K562 (cell line): Measurements from ENCODE around the gene ZFP82. TPM values are rescaled to one million over a fixed set of nuclear protein-coding genes. Genes with fewer than 3 reads are reported as not detected.

Experiments used
- ATAC-seq: fragments of 200-7000 bp; cut with Tn5 transposase; 3 replicates; pipeline ENCODE4 v1.9.1; 2020; ENCODE audit warnings: moderate library complexity
- BruUV-seq: library from RNA; stranded (reverse); fragments of 400-500 nt; replicated peaks from 2 replicates; lab custom pipeline; 2021; lab: Mats Ljungman, UMichigan
- CTCF ChIA-PET: fragments of 300-600 bp; formaldehyde crosslinking; extraction: SDS; loops from one replicate; lab custom pipeline; 2021; ENCODE audit warnings: low intra/inter-chr PET ratio; lab: Yijun Ruan, JAX
- POLR2A ChIA-PET: fragments of 300-600, 350-650 bp; sonication (Branson Sonifier 250); formaldehyde crosslinking; extraction: SDS; loops from one replicate; lab custom pipeline; 2021; ENCODE audit warnings: antibody characterized with exemption, inconsistent platforms; lab: Yijun Ruan, JAX
- DNase-seq, 4 experiments: peaks; one replicate each; pipeline versions ENCODE4 v3.0.0 to v3.0.0-alpha.2; 2011 to 2018; ENCODE audit warnings: low spot score in 3 of 4, mixed read lengths in 3 of 4; ENCODE audit errors: extremely low read depth in 1 of 4
- FAIRE-seq: peaks from 2 replicates; lab custom pipeline; 2011; peaks lifted over from hg19 to GRCh38; lab: Jason Lieb, UNC
- H2AFZ ChIP-seq: 2 replicates; pipeline ENCODE4 v1.6.0; 2011; ENCODE audit warnings: low read depth, low read length, control low read depth, inconsistent platforms
- H3K27ac ChIP-seq: fragments of 200-600 bp; 3 replicates; pipeline ENCODE4 v1.8.0; 2011; ENCODE audit warnings: low read depth, mild to moderate bottlenecking, control low read depth, inconsistent platforms, low read length, moderate library complexity, mixed read lengths; ENCODE audit errors: extremely low read depth
- H3K27me3 ChIP-seq, 2 experiments: fragments of 300-600 bp in 1 of 2; 2 replicates in 1 of 2; 3 replicates in 1 of 2; pipeline versions ENCODE4 v1.6.0 to v1.8.0; 2011; ENCODE audit warnings: inconsistent platforms in 2 of 2, low read length in 2 of 2, mild to moderate bottlenecking in 1 of 2, mixed read lengths in 1 of 2, moderate library complexity in 1 of 2; ENCODE audit not compliant: control insufficient read depth in 2 of 2, insufficient read depth in 2 of 2
- H3K36me3 ChIP-seq: fragments of 300-600 bp; 3 replicates; pipeline ENCODE4 v1.8.0; 2011; ENCODE audit warnings: mild to moderate bottlenecking, low read length, inconsistent platforms; ENCODE audit not compliant: control insufficient read depth, insufficient read depth
- H3K4me1 ChIP-seq, 2 experiments: fragments of 200-600 bp in 1 of 2; replicated peaks in 1 of 2; 2 replicates in 1 of 2; 3 replicates in 1 of 2; pipeline versions ENCODE4 v1.5.1 to v1.8.0; 2011; ENCODE audit warnings: inconsistent platforms in 2 of 2, low read length in 2 of 2, mild to moderate bottlenecking in 1 of 2, mixed read lengths in 1 of 2, moderate library complexity in 1 of 2; ENCODE audit not compliant: control insufficient read depth in 2 of 2, insufficient read depth in 2 of 2
- H3K4me2 ChIP-seq: 2 replicates; pipeline ENCODE4 v1.6.1; 2011; ENCODE audit warnings: low read length, control low read depth, inconsistent platforms, mixed read lengths; ENCODE audit not compliant: insufficient read depth
- H3K4me3 ChIP-seq: fragments of 200-600 bp; sonication (generic), shearing (Covaris generic); 2 replicates; pipeline ENCODE4 v1.5.1; 2016; ENCODE audit warnings: control low read depth, inconsistent platforms
- H3K79me2 ChIP-seq: fragments of 200-600 bp; 3 replicates; pipeline ENCODE4 v1.8.0; 2011; ENCODE audit warnings: low read length, inconsistent platforms; ENCODE audit not compliant: control insufficient read depth, insufficient read depth
- H3K9ac ChIP-seq, 2 experiments: 2 replicates each; pipeline versions ENCODE4 v1.6.0 to v1.6.1; 2011; ENCODE audit warnings: low read depth in 2 of 2, low read length in 2 of 2, control low read depth in 1 of 2, inconsistent platforms in 1 of 2, mild to moderate bottlenecking in 1 of 2, mixed read lengths in 1 of 2; ENCODE audit not compliant: insufficient read depth in 1 of 2
- H3K9me1 ChIP-seq: one replicate; pipeline ENCODE4 v1.6.0; 2011; ENCODE audit warnings: inconsistent platforms, mild to moderate bottlenecking, low read length, moderate library complexity; ENCODE audit not compliant: control insufficient read depth, insufficient read depth
- H3K9me3 ChIP-seq: replicated peaks from 2 replicates; pipeline ENCODE4 v1.5.1; 2011; ENCODE audit warnings: low read depth, low read length, inconsistent platforms; ENCODE audit not compliant: control insufficient read depth, insufficient read depth
- H4K20me1 ChIP-seq: replicated peaks from 2 replicates; pipeline ENCODE4 v1.6.1; 2011; ENCODE audit warnings: low read length, inconsistent platforms, mixed read lengths; ENCODE audit not compliant: control insufficient read depth, insufficient read depth
- ARNT ChIP-seq, 2 experiments: fragments of 450-650 bp; IDR thresholded peaks; 2 replicates each; pipeline ENCODE4 v1.6.1; 2016; ENCODE audit warnings: mild to moderate bottlenecking in 1 of 2
- CBFA2T3 ChIP-seq: fragments of 450-650 bp; IDR thresholded peaks from 2 replicates; pipeline ENCODE4 v1.6.1; 2017
- FOSL1 ChIP-seq: fragments of 200-800 bp; sonication (Bioruptor generic); conservative IDR thresholded peaks from 2 replicates; pipeline ENCODE4 v1.6.1; 2016; ENCODE audit warnings: missing genetic modification characterization, missing compliant biosample characterization
- HLTF ChIP-seq: fragments of 450-650 bp; IDR thresholded peaks from 2 replicates; pipeline ENCODE4 v1.6.1; 2016
- JUND ChIP-seq, 2 experiments: IDR thresholded peaks; 2 replicates in 1 of 2; 3 replicates in 1 of 2; pipeline ENCODE4 v1.6.1; 2011; ENCODE audit warnings: borderline replicate concordance in 2 of 2, low read depth in 2 of 2, low read length in 2 of 2, improper control_type of control experiment in 1 of 2, missing biosample characterization in 1 of 2, missing genetic modification characterization in 1 of 2, missing genetic modification reagents in 1 of 2
- RBM25 ChIP-seq: fragments of 200-400 bp; formaldehyde crosslinking; IDR thresholded peaks from 2 replicates; pipeline ENCODE4 v1.6.1; 2018; ENCODE audit warnings: low read length, low read depth, moderate library complexity; ENCODE audit not compliant: severe bottlenecking
- SLC30A9 ChIP-seq: fragments of 250-450 bp; sonication (Bioruptor Pico); IDR thresholded peaks from 2 replicates; pipeline ENCODE4 v1.8.0; 2022; ENCODE audit warnings: mild to moderate bottlenecking, moderate library complexity
- ZNF263 ChIP-seq: sonication (generic); formaldehyde crosslinking; IDR thresholded peaks from 2 replicates; pipeline ENCODE4 v1.8.0; 2022; ENCODE audit warnings: mild to moderate bottlenecking, missing genetic modification reagents, borderline replicate concordance
- ZNF384 ChIP-seq: IDR thresholded peaks from 2 replicates; pipeline ENCODE4 v1.6.1; 2012; ENCODE audit warnings: low read depth, low read length, improper control_type of control experiment
- ZNF717 ChIP-seq: fragments of 250-450 bp; sonication (Bioruptor Pico); IDR thresholded peaks from 2 replicates; pipeline ENCODE4 v1.5.0; 2021
- whole genome bisulfite sequencing: fragments of 100-300 bp; shearing (Covaris generic); methylation state at CpG from one replicate; pipeline ENCODE4 v1.1.6; 2016; ENCODE audit warnings: low coverage, mixed read lengths; ENCODE audit not compliant: insufficient coverage; ENCODE audit errors: missing lambda C conversion rate; 5-methylcytosine and 5-hydroxymethylcytosine counted together
- in situ Hi-C: fragments of 300-500 bp; cut with MboI; formaldehyde crosslinking; loops from 4 replicates; pipeline ENCODE4 v1.15.0; 2018; ENCODE audit warnings: inconsistent platforms, mixed read lengths
- intact Hi-C: fragments of 100-400 bp; cut with micrococcal nuclease; formaldehyde crosslinking; loops from 2 replicates; pipeline ENCODE4 v1.14.2; 2022
- polyA plus RNA-seq, 8 experiments: library from polyadenylated mRNA; depleted of rRNA in 4 of 8; stranded (reverse) in 5 of 8; unstranded in 3 of 8; fragments of >200 nt; fragmentation: Nextera tagmentation in 2 of 8; fragmentation: Illumina TruSeq in 1 of 8; extraction: Ambion mirVana in 2 of 8; extraction: Trizol in 1 of 8; gene quantifications; 2 replicates each; pipeline versions ENCODE4 v1.2.1 to v1.2.3, GENCODE V29; 2011 to 2014; ENCODE audit warnings: inconsistent platforms in 1 of 8, missing spikeins in 1 of 8
- total RNA-seq, 7 experiments: library from RNA; depleted of rRNA in 6 of 7; stranded (reverse); fragments of >200 nt in 6 of 7; fragmentation: Illumina TruSeq in 2 of 7; extraction: Trizol in 2 of 7; gene quantifications; 2 replicates each; pipeline versions ENCODE4 v1.2.1 to v1.2.3, GENCODE V29; 2011 to 2021; ENCODE audit warnings: low replicate concordance in 1 of 7
- TF ChIP-seq, protein P1 (sequence below): sonication (generic); formaldehyde crosslinking; IDR thresholded peaks from 2 replicates; pipeline ENCODE4 v1.8.1; 2023; ENCODE audit warnings: mild to moderate bottlenecking, missing genetic modification reagents
- TF ChIP-seq, protein P2 (sequence below), 2 experiments: fragments of 450-650 bp in 1 of 2; sonication (generic) in 1 of 2; formaldehyde crosslinking in 1 of 2; IDR thresholded peaks in 1 of 2; conservative IDR thresholded peaks in 1 of 2; 2 replicates each; pipeline versions ENCODE4 v1.6.1 to v1.8.1; 2016 to 2023; ENCODE audit warnings: mild to moderate bottlenecking in 2 of 2, moderate library complexity in 2 of 2, inconsistent platforms in 1 of 2, missing genetic modification reagents in 1 of 2
- TF ChIP-seq, protein P3 (sequence below): fragments of 250-450 bp; sonication (Bioruptor Pico); IDR thresholded peaks from 2 replicates; pipeline ENCODE4 v1.8.0; 2022; ENCODE audit warnings: inconsistent platforms
- TF ChIP-seq, protein P4 (sequence below): sonication (generic); formaldehyde crosslinking; IDR thresholded peaks from 2 replicates; pipeline ENCODE4 v1.8.0; 2022; ENCODE audit warnings: missing genetic modification reagents, mild to moderate bottlenecking, moderate library complexity, borderline replicate concordance

The ZFP82 gene
- total and polyA plus RNA-seq, 9 of the 15 experiments (the other 6 are each of a cell fraction or from before 2014, with no cell fraction given), result 2.2 to 7.0 (median 3.0) TPM

DNA sequence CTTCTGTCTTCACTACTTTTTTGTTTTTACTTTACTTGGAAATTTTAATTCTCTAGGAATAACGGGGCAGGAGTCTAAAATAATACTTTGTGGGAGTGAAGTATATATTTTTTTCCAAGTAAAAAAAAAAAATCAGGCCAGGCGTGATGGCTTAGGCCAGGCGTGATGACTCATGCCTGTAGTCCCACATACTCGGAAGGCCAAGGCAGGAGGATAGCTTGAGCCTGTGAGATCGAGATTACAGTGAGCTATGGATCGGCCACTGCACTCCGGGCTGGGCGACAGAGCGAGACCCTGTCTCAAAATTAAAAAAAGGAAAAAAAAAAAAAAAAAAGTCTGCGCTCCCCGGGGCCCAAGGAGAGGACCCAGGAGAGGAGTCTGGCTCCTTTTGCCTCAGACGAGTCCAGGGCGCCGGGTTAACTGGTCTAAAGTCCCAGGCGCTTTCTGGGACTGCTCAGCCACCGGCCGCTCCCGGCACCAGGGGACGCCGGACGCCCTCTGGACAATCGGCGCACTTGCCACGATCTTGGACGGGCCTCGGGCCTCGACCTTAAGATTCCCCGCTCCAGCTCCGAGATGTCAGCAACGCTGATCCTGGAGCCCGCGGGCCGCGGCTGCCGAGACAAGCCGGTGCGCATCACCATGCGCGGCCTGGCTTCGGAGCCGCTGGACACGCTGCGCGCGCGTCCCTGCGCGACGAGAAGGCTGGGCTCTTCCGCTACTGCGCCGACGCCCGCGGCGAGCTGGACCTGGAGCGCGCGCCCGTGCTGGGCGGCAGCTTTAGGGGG is 2.7 kb upstream of the ZFP82 start:
- in situ Hi-C loops (no loop called here), intact Hi-C loops (no loop called here)
- Histone ChIP-seq H3K27ac (no peak overlapping the region), H3K4me3 (no peak overlapping the region), H3K27me3 (no peaks in the 10 kb centered on the region), H3K4me1 (peaks cover 2 to 21% of the 10 kb centered on the region in 2 experiments; a peak in 2 of 5 replicates), H3K9me1 (no peaks in the 10 kb centered on the region), H2AFZ (no peak overlapping the region), H3K36me3 (no peaks in the 10 kb centered on the region), H4K20me1 (no peaks in the 10 kb centered on the region), H3K9me3 (peaks cover 4% of the 10 kb centered on the region; the same call in 1 of the 2 replicates), H3K4me2 (no peak overlapping the region), H3K9ac (no peak overlapping the region), H3K79me2 (peaks cover 17% of the 10 kb centered on the region)
- no TSS peak for BruUV-seq
- peak in 1 of 4 experiments; percentile 31 for DNase-seq
- ATAC-seq, result no peak
- ChIA-PET POLR2A (no interaction called here), CTCF (interaction anchor here (0.6 kb wide), 1 partner anchor 54 kb away, joined by 4 read pairs; no protein-coding TSS in a partner anchor)
- WGBS, result 22% methylated on average over 30 of the region's 61 CpGs
- no peak for FAIRE-seq
- TF ChIP-seq HLTF (no peak), ZNF717 (CRISPR knock-in tag) (no peak), ZNF384 (0 out of 2 replicates have a peak, but pooled peaks have one; percentile 8), ZNF263 (CRISPR knock-in tag) (no peak), RBM25 (no peak), FOSL1 (tag) (peak; percentile 36; the same call in 1 of the 2 replicates), SLC30A9 (CRISPR knock-in tag) (no peak), ARNT (IDR thresholded peaks at IDR 0.05) (no peak), JUND (IDR thresholded peaks at IDR 0.05; ENCODE audit: borderline replicate concordance, low read depth, low read length) (peak; percentile 42; the same call in 1 of the 2 replicates), JUND (tag; IDR thresholded peaks at IDR 0.05; ENCODE audit: borderline replicate concordance, low read depth, low read length) (peak; percentile 29; the same call in 1 of the 3 replicates), CBFA2T3 (peak; percentile 29; the same call in 1 of the 2 replicates)
- TF ChIP-seq, protein P1, sequence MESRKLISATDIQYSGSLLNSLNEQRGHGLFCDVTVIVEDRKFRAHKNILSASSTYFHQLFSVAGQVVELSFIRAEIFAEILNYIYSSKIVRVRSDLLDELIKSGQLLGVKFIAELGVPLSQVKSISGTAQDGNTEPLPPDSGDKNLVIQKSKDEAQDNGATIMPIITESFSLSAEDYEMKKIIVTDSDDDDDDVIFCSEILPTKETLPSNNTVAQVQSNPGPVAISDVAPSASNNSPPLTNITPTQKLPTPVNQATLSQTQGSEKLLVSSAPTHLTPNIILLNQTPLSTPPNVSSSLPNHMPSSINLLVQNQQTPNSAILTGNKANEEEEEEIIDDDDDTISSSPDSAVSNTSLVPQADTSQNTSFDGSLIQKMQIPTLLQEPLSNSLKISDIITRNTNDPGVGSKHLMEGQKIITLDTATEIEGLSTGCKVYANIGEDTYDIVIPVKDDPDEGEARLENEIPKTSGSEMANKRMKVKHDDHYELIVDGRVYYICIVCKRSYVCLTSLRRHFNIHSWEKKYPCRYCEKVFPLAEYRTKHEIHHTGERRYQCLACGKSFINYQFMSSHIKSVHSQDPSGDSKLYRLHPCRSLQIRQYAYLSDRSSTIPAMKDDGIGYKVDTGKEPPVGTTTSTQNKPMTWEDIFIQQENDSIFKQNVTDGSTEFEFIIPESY, result 0 out of 2 replicates have a peak, but pooled peaks have one; percentile 17
- TF ChIP-seq, protein P2, sequence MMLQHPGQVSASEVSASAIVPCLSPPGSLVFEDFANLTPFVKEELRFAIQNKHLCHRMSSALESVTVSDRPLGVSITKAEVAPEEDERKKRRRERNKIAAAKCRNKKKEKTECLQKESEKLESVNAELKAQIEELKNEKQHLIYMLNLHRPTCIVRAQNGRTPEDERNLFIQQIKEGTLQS (IDR thresholded peaks at IDR 0.05), result peak; percentile 41; the same call in 1 of the 2 replicates
- TF ChIP-seq, protein P2 (CRISPR knock-in tag; conservative IDR thresholded peaks at IDR 0.05), result no peak
- TF ChIP-seq, protein P3, sequence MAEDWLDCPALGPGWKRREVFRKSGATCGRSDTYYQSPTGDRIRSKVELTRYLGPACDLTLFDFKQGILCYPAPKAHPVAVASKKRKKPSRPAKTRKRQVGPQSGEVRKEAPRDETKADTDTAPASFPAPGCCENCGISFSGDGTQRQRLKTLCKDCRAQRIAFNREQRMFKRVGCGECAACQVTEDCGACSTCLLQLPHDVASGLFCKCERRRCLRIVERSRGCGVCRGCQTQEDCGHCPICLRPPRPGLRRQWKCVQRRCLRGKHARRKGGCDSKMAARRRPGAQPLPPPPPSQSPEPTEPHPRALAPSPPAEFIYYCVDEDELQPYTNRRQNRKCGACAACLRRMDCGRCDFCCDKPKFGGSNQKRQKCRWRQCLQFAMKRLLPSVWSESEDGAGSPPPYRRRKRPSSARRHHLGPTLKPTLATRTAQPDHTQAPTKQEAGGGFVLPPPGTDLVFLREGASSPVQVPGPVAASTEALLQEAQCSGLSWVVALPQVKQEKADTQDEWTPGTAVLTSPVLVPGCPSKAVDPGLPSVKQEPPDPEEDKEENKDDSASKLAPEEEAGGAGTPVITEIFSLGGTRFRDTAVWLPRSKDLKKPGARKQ (CRISPR knock-in tag), result peak; percentile 56; the same call in 1 of the 2 replicates
- TF ChIP-seq, protein P4, sequence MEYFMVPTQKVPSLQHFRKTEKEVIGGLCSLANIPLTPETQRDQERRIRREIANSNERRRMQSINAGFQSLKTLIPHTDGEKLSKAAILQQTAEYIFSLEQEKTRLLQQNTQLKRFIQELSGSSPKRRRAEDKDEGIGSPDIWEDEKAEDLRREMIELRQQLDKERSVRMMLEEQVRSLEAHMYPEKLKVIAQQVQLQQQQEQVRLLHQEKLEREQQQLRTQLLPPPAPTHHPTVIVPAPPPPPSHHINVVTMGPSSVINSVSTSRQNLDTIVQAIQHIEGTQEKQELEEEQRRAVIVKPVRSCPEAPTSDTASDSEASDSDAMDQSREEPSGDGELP (CRISPR knock-in tag), result no peak
